Measurements from ENCODE around the gene NRAP.

- TF ChIP-seq CTCF (IDR thresholded peaks at IDR 0.05; ENCODE audit: poor library complexity) (no peak), EZH2 (IDR thresholded peaks at IDR 0.05; ENCODE audit: borderline replicate concordance) (no peak), EZH2phosphoT487 (IDR thresholded peaks at IDR 0.05; ENCODE audit: low read depth, severe bottlenecking, unreplicated experiment) (no peak)
Measured at GRCh38 chr10:113628607-113629153, 35.2 kb downstream of the NRAP start.

Data from hepatocyte (in vitro differentiated cells).